WTC11 (cell line): Measurements from ENCODE around the gene FAM13B.

Source experiments
- FOXJ3 ChIP-seq: sonication (generic); formaldehyde crosslinking; IDR thresholded peaks from 2 replicates; pipeline ENCODE4 v1.9.0; 2021; ENCODE audit warnings: missing genetic modification reagents, mild to moderate bottlenecking, borderline replicate concordance
- ZNF121 ChIP-seq: sonication (generic); formaldehyde crosslinking; IDR thresholded peaks from 2 replicates; pipeline ENCODE4 v1.8.0; 2023; ENCODE audit warnings: missing genetic modification reagents
- TF ChIP-seq, protein P1 (sequence below): sonication (generic); formaldehyde crosslinking; IDR thresholded peaks from 2 replicates; pipeline ENCODE4 v1.8.1; 2023; ENCODE audit warnings: mild to moderate bottlenecking, missing genetic modification reagents, moderate library complexity
- TF ChIP-seq, protein P2 (sequence below): fragments of 200-600 bp; IDR thresholded peaks from 2 replicates; pipeline ENCODE4 v1.8.0; 2022; ENCODE audit warnings: antibody characterized with exemption

DNA sequence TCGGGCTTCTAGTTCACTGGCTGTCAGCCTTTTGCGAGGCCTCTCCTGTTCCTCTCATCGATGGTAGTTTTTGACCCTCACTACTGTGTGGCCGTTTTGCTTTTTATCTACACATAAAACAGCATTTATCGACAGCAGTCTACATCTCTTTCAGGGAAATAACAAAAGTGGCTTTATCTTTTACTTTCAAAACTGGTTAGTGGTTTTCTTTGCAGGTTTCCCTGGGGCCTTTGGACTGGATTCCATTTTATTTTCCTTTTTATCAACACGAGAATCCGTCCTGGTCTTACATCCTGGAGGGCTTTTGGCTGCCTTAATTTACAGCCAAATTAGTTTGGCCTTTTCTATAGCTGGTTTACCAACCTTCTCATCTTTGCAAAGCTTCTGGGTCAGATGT lies 144.4 kb downstream of the FAM13B start:
- TF ChIP-seq ZNF121 (CRISPR knock-in tag) (no peak), FOXJ3 (CRISPR knock-in tag) (no peak)
- TF ChIP-seq, protein P1, sequence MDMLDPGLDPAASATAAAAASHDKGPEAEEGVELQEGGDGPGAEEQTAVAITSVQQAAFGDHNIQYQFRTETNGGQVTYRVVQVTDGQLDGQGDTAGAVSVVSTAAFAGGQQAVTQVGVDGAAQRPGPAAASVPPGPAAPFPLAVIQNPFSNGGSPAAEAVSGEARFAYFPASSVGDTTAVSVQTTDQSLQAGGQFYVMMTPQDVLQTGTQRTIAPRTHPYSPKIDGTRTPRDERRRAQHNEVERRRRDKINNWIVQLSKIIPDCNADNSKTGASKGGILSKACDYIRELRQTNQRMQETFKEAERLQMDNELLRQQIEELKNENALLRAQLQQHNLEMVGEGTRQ (CRISPR knock-in tag) = no peak
- TF ChIP-seq, protein P2, sequence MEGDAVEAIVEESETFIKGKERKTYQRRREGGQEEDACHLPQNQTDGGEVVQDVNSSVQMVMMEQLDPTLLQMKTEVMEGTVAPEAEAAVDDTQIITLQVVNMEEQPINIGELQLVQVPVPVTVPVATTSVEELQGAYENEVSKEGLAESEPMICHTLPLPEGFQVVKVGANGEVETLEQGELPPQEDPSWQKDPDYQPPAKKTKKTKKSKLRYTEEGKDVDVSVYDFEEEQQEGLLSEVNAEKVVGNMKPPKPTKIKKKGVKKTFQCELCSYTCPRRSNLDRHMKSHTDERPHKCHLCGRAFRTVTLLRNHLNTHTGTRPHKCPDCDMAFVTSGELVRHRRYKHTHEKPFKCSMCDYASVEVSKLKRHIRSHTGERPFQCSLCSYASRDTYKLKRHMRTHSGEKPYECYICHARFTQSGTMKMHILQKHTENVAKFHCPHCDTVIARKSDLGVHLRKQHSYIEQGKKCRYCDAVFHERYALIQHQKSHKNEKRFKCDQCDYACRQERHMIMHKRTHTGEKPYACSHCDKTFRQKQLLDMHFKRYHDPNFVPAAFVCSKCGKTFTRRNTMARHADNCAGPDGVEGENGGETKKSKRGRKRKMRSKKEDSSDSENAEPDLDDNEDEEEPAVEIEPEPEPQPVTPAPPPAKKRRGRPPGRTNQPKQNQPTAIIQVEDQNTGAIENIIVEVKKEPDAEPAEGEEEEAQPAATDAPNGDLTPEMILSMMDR = no peak
